ENCODE measurements around the gene C3orf20.

DNA sequence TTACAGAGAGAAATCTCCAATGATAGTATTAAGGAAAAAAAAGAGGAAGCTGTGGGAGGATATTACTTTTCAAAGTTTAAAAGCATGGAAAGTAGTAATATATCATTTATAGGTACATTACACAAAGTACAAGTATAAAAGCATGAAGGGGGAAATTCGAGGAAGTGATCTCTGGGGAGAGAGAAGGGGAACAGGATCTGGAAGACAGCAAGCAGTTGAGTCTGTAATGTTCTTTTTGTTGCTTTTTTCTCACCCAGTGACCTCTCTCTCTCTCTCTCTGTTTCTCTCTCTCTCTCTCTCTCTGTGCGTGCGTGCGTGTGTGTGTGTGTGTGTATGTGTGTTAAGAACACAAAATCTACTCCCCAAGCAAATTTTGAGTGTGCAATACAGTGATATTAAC lies 10.2 kb downstream of the C3orf20 start:
- no peak for TF ChIP-seq CTCF (IDR thresholded peaks at IDR 0.05; ENCODE audit: insufficient read depth, low read length, poor library complexity, severe bottlenecking)
- TF ChIP-seq EZH2phosphoT487 (conservative IDR thresholded peaks at IDR 0.05; ENCODE audit: low read length), result no peak

Data from SU-DHL-6 (cell line).